SK-N-SH (cell line): ENCODE data around the gene CST9. TPM values are rescaled to one million over a fixed set of nuclear protein-coding genes. Genes with fewer than 3 reads are reported as not detected.

Experiments used
- CTCF ChIA-PET: fragments of 300-600, 350-600 bp; formaldehyde crosslinking; extraction: SDS; loops from one replicate; lab custom pipeline; 2021; lab: Yijun Ruan, JAX
- POLR2A ChIA-PET: fragments of 350-600 bp; sonication (Branson Sonifier 250); formaldehyde crosslinking; extraction: SDS; loops from one replicate; lab custom pipeline; 2020; ENCODE audit warnings: antibody characterized with exemption, inconsistent platforms; lab: Yijun Ruan, JAX
- DNase-seq: peaks from one replicate; pipeline ENCODE4 v3.0.0; 2012
- H2AFZ ChIP-seq: fragments of 200-600 bp; sonication (generic); 2 replicates; pipeline ENCODE4 v1.8.1; 2016; ENCODE audit warnings: antibody characterized with exemption, mild to moderate bottlenecking, low read depth
- H3F3A ChIP-seq: fragments of 200-600 bp; sonication (generic); replicated peaks from 2 replicates; pipeline ENCODE3; 2016; ENCODE audit warnings: antibody characterized with exemption, mild to moderate bottlenecking; ENCODE audit not compliant: insufficient read depth
- H3K27ac ChIP-seq, 2 experiments: fragments of 200-500 bp in 1 of 2; fragments of 200-600 bp in 1 of 2; sonication (Bioruptor generic) in 1 of 2; sonication (generic), shearing (Covaris generic) in 1 of 2; 2 replicates each; pipeline versions ENCODE4 v1.5.1 to v1.6.1; 2014 to 2016; ENCODE audit warnings: low read depth in 2 of 2, inconsistent platforms in 1 of 2, low read length in 1 of 2, mild to moderate bottlenecking in 1 of 2, mixed read lengths in 1 of 2
- H3K27me3 ChIP-seq: fragments of 200-600 bp; sonication (generic), shearing (Covaris generic); 2 replicates; pipeline ENCODE4 v1.6.1; 2016; ENCODE audit warnings: mixed run types; ENCODE audit not compliant: insufficient read depth
- H3K36me3 ChIP-seq, 2 experiments: fragments of 200-500 bp in 1 of 2; fragments of 200-600 bp in 1 of 2; sonication (Bioruptor generic) in 1 of 2; sonication (generic) in 1 of 2; replicated peaks in 1 of 2; 2 replicates each; pipeline versions ENCODE3 to v1.5.1; 2014 to 2016; ENCODE audit warnings: low read length in 1 of 2, mild to moderate bottlenecking in 1 of 2; ENCODE audit not compliant: insufficient read depth in 2 of 2, control insufficient read depth in 1 of 2
- H3K4me1 ChIP-seq, 2 experiments: fragments of 200-500 bp in 1 of 2; fragments of 200-600 bp in 1 of 2; sonication (Bioruptor generic) in 1 of 2; sonication (generic), shearing (Covaris generic) in 1 of 2; 2 replicates each; pipeline versions ENCODE4 v1.5.1 to v1.6.1; 2014 to 2016; ENCODE audit warnings: low read depth in 1 of 2, low read length in 1 of 2, mixed run types in 1 of 2; ENCODE audit not compliant: insufficient read depth in 2 of 2, control insufficient read depth in 1 of 2
- H3K4me2 ChIP-seq: fragments of 200-600 bp; sonication (generic), shearing (Covaris generic); 2 replicates; pipeline ENCODE4 v1.6.1; 2017; ENCODE audit warnings: mixed run types
- H3K4me3 ChIP-seq, 2 experiments: fragments of 200-500 bp in 1 of 2; fragments of 200-600 bp in 1 of 2; sonication (Bioruptor generic) in 1 of 2; sonication (generic), shearing (Covaris generic) in 1 of 2; 2 replicates each; pipeline versions ENCODE4 v1.5.1 to v1.8.1; 2014 to 2016; ENCODE audit warnings: low read depth in 2 of 2, inconsistent platforms in 1 of 2, low read length in 1 of 2, mild to moderate bottlenecking in 1 of 2, mixed read lengths in 1 of 2, moderate library complexity in 1 of 2
- H3K79me2 ChIP-seq: fragments of 200-600 bp; sonication (generic); 2 replicates; pipeline ENCODE4 v1.8.1; 2017; ENCODE audit warnings: mild to moderate bottlenecking; ENCODE audit not compliant: insufficient read depth
- H3K9ac ChIP-seq: fragments of 200-600 bp; sonication (generic); 2 replicates; pipeline ENCODE4 v1.6.1; 2017; ENCODE audit warnings: mixed run types
- H3K9me2 ChIP-seq: fragments of 200-600 bp; sonication (generic); 2 replicates; pipeline ENCODE4 v1.6.1; 2017; ENCODE audit warnings: mixed run types
- H3K9me3 ChIP-seq: fragments of 200-600 bp; sonication (generic); 2 replicates; pipeline ENCODE4 v1.6.1; 2017; ENCODE audit warnings: mixed run types, mild to moderate bottlenecking, moderate library complexity
- H4K20me1 ChIP-seq: fragments of 200-600 bp; sonication (generic); 2 replicates; pipeline ENCODE4 v1.6.1; 2017; ENCODE audit warnings: mild to moderate bottlenecking, mixed run types; ENCODE audit not compliant: insufficient read depth
- EP300 ChIP-seq, 2 experiments: IDR thresholded peaks; 2 replicates each; pipeline versions ENCODE4 v1.4.0 to v1.6.1; 2012; ENCODE audit warnings: borderline replicate concordance in 1 of 2, low read depth in 1 of 2, low read length in 1 of 2
- EZH2phosphoT487 ChIP-seq: fragments of 200-600 bp; sonication (generic); IDR thresholded peaks from 2 replicates; pipeline ENCODE4 v1.6.1; 2017; ENCODE audit warnings: low read depth, mixed run types, mild to moderate bottlenecking, antibody characterized with exemption, moderate library complexity, borderline replicate concordance
- FOXM1 ChIP-seq: IDR thresholded peaks from 2 replicates; pipeline ENCODE4 v1.4.0; 2012; ENCODE audit warnings: low read depth, mild to moderate bottlenecking
- GABPA ChIP-seq: IDR thresholded peaks from 2 replicates; pipeline ENCODE4 v1.4.0; 2012; ENCODE audit warnings: low read depth, mild to moderate bottlenecking
- MAX ChIP-seq: IDR thresholded peaks from 2 replicates; pipeline ENCODE4 v1.4.0; 2012; ENCODE audit warnings: low read depth
- MEF2A ChIP-seq: IDR thresholded peaks from 2 replicates; pipeline ENCODE4 v1.4.0; 2012; ENCODE audit warnings: low read depth, borderline replicate concordance
- NRF1 ChIP-seq: IDR thresholded peaks from 2 replicates; pipeline ENCODE4 v1.6.1; 2012; ENCODE audit warnings: low read depth, mild to moderate bottlenecking, low read length
- PBX3 ChIP-seq: IDR thresholded peaks from 2 replicates; pipeline ENCODE4; 2012
- POLR2AphosphoS5 ChIP-seq: IDR thresholded peaks from 2 replicates; pipeline ENCODE4 v1.6.1; 2012; ENCODE audit warnings: low read depth, low read length
- RAD21 ChIP-seq: IDR thresholded peaks from 2 replicates; pipeline ENCODE4 v1.6.1; 2012; ENCODE audit warnings: mild to moderate bottlenecking, low read length
- RCOR1 ChIP-seq: fragments of 150-350 bp; IDR thresholded peaks from 2 replicates; pipeline ENCODE4 v1.6.1; 2017; ENCODE audit warnings: antibody characterized with exemption, low read length
- TAF1 ChIP-seq: IDR thresholded peaks from 2 replicates; pipeline ENCODE4 v1.6.1; 2012; ENCODE audit warnings: low read depth, mild to moderate bottlenecking, low read length, moderate library complexity, borderline replicate concordance
- USF1 ChIP-seq: IDR thresholded peaks from 2 replicates; pipeline ENCODE4 v1.4.0; 2012; ENCODE audit warnings: low read depth, borderline replicate concordance
- USF2 ChIP-seq: fragments of 150-350 bp; IDR thresholded peaks from 2 replicates; pipeline ENCODE4 v1.6.1; 2017; ENCODE audit warnings: antibody characterized with exemption, low read length, low read depth, borderline replicate concordance
- YY1 ChIP-seq: IDR thresholded peaks from 2 replicates; pipeline ENCODE4 v1.4.0; 2012; ENCODE audit warnings: low read depth, mild to moderate bottlenecking
- WGBS: methylation state at CpG from one replicate; pipeline ENCODE4 v1.1.6; 2017; ENCODE audit warnings: low lambda C conversion rate; 5-methylcytosine and 5-hydroxymethylcytosine counted together
- polyA plus RNA-seq, 3 experiments: library from polyadenylated mRNA; depleted of rRNA; stranded (reverse); fragments of >200 nt; gene quantifications; 2 replicates each; pipeline ENCODE4 v1.2.3, GENCODE V29; 2012

CST9 gene
- polyA plus RNA-seq (2012; rRNA removed): not detected in 2 replicates
- not detected in 2 replicates for polyA plus RNA-seq (2012; cell fraction: cytosol; rRNA removed)
- not detected in 2 replicates for polyA plus RNA-seq (2012; cell fraction: nucleus; rRNA removed)

GRCh38 chr20:23605867-23606651 lies at the start of gene CST9:
Gene CST9, minus strand, starts transcription at chr20:23605917. Its CDS starts 53 bp downstream, at chr20:23605864.
- CTCF ChIA-PET: interaction anchor here (1.0 to 9.5 kb wide), 9 partner anchors 23 to 915 kb away, joined by 3 to 92 read pairs (median 4); partner anchors contain the start of genes CSTL1 and NXT1

More at GRCh38 chr20:23605867-23606651, at the start of gene CST9:
- Histone ChIP-seq H3K9me2 (no peaks in the 10 kb centered on the region), H3K4me2 (no peak within 1 kb of the TSS), H3F3A (no peaks in the 10 kb centered on the region), H4K20me1 (no peaks in the 10 kb centered on the region), H3K27ac (no peak within 1 kb of the TSS), H3K4me1 (no peaks in the 10 kb centered on the region), H3K36me3 (no peaks in the 10 kb centered on the region), H3K9me3 (no peaks in the 10 kb centered on the region), H2AFZ (peak within 1 kb of the TSS; percentile 27; the same call in 1 of the 2 replicates), H3K9ac (no peak within 1 kb of the TSS), H3K4me3 (no peak within 1 kb of the TSS; a peak in 1 of 4 replicates), H3K27me3 (peaks cover 46% of the 10 kb centered on the region; the same call in 1 of the 2 replicates), H3K79me2 (no peaks in the 10 kb centered on the region)
- TF ChIP-seq EZH2phosphoT487: no peak
- TF ChIP-seq EP300 (IDR thresholded peaks at IDR 0.05; ENCODE audit: borderline replicate concordance in 1 of 2, low read depth in 1 of 2, low read length in 1 of 2): no peak
- no peak for TF ChIP-seq GABPA
- no peak for TF ChIP-seq NRF1
- TF ChIP-seq FOXM1: no peak
- TF ChIP-seq POLR2AphosphoS5: no peak
- TF ChIP-seq USF2: no peak
- no peak for TF ChIP-seq MEF2A
- TF ChIP-seq RCOR1: no peak
- TF ChIP-seq USF1: no peak
- no peak for TF ChIP-seq YY1
- no peak for TF ChIP-seq RAD21
- no peak for TF ChIP-seq TAF1
- no peak for TF ChIP-seq MAX
- no peak for TF ChIP-seq PBX3
- no peak for DNase-seq
- 34% methylated on average over 15 of the region's 16 CpGs for WGBS
- POLR2A ChIA-PET: no interaction called here
